ENCODE data around the gene USP25.

- TF ChIP-seq, protein P1, sequence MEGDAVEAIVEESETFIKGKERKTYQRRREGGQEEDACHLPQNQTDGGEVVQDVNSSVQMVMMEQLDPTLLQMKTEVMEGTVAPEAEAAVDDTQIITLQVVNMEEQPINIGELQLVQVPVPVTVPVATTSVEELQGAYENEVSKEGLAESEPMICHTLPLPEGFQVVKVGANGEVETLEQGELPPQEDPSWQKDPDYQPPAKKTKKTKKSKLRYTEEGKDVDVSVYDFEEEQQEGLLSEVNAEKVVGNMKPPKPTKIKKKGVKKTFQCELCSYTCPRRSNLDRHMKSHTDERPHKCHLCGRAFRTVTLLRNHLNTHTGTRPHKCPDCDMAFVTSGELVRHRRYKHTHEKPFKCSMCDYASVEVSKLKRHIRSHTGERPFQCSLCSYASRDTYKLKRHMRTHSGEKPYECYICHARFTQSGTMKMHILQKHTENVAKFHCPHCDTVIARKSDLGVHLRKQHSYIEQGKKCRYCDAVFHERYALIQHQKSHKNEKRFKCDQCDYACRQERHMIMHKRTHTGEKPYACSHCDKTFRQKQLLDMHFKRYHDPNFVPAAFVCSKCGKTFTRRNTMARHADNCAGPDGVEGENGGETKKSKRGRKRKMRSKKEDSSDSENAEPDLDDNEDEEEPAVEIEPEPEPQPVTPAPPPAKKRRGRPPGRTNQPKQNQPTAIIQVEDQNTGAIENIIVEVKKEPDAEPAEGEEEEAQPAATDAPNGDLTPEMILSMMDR (IDR thresholded peaks at IDR 0.05; ENCODE audit: low read depth, low read length) = no peak
- no peak for TF ChIP-seq EZH2phosphoT487 (IDR thresholded peaks at IDR 0.05; ENCODE audit: low read depth)
Measured at GRCh38 chr21:15761507-15762100, 31.8 kb downstream of the USP25 start.

All from OCI-LY3 (cell line).